ENCODE data around the gene XPC.
A peak's percentile ranks its signal among the peaks of the same experiment; 100 is the strongest.

Gene XPC

GRCh38 chr3:14147617-14148016 is 30.8 kb downstream of the XPC start:
- Histone ChIP-seq H2BK12ac (ENCODE audit: low read length in 2 of 2) (no peak overlapping the region), H3K4ac (ENCODE audit: low read depth in 1 of 2, low read length in 2 of 2) (no peak overlapping the region), H2BK5ac (ENCODE audit: low read depth, low read length, poor library complexity, severe bottlenecking) (no peak overlapping the region), H3K27ac (ENCODE audit: low read length, poor library complexity, severe bottlenecking) (no peak overlapping the region), H4K8ac (ENCODE audit: low read length) (no peak overlapping the region), H3K4me2 (ENCODE audit: low read length, poor library complexity, severe bottlenecking) (no peak overlapping the region), H4K91ac (ENCODE audit: low read length) (no peak overlapping the region), H3K14ac (ENCODE audit: low read length in 2 of 2) (no peak overlapping the region), H3K27me3 (ENCODE audit: control insufficient read depth in 1 of 2, insufficient read depth in 1 of 2, low read length in 2 of 2) (no peaks in the 10 kb centered on the region), H3K9me3 (ENCODE audit: control insufficient read depth, low read length) (no peaks in the 10 kb centered on the region), H2AK5ac (ENCODE audit: low read length, severe bottlenecking) (no peak overlapping the region), H2BK15ac (ENCODE audit: low read depth, poor library complexity, severe bottlenecking) (no peak overlapping the region), H3K4me1 (ENCODE audit: control insufficient read depth, insufficient read depth, low read depth, low read length) (peaks cover 28% of the 10 kb centered on the region), H2AFZ (ENCODE audit: low read depth, low read length) (no peak overlapping the region), H3K9ac (ENCODE audit: low read length) (no peak overlapping the region), H3K79me1 (replicated peaks; ENCODE audit: low read length, poor library complexity, severe bottlenecking) (peaks cover 21% of the 10 kb centered on the region), H3K36me3 (ENCODE audit: control insufficient read depth in 1 of 2, insufficient read depth in 2 of 2, low read depth in 1 of 2, low read length in 2 of 2) (peaks cover 62 to 70% of the 10 kb centered on the region in 2 experiments), H3K18ac (ENCODE audit: low read depth in 1 of 2, low read length in 2 of 2) (no peak overlapping the region), H2BK120ac (ENCODE audit: low read depth, low read length) (no peak overlapping the region), H3K23ac (ENCODE audit: low read length in 2 of 2) (no peak overlapping the region), H3K4me3 (ENCODE audit: insufficient read depth in 1 of 2, low read depth in 1 of 2, low read length in 2 of 2) (no peak overlapping the region)
- WGBS, result 92% methylated on average over 12 of the region's 12 CpGs
- no peak for DNase-seq

GRCh38 chr3:14147066-14147435 is 31.4 kb downstream of the XPC start:
- H2BK15ac ChIP-seq (ENCODE audit: low read depth, poor library complexity, severe bottlenecking), result no peak overlapping the region
- H2BK5ac ChIP-seq (ENCODE audit: low read depth, low read length, poor library complexity, severe bottlenecking), result no peak overlapping the region
- no peak overlapping the region for H2BK120ac ChIP-seq (ENCODE audit: low read depth, low read length)
- no peak overlapping the region for H3K4ac ChIP-seq (ENCODE audit: low read depth in 1 of 2, low read length in 2 of 2)
- H3K9me3 ChIP-seq (ENCODE audit: control insufficient read depth, low read length), result no peaks in the 10 kb centered on the region
- peaks cover 59 to 70% of the 10 kb centered on the region in 2 experiments for H3K36me3 ChIP-seq (ENCODE audit: control insufficient read depth in 1 of 2, insufficient read depth in 2 of 2, low read depth in 1 of 2, low read length in 2 of 2)
- H3K4me2 ChIP-seq (ENCODE audit: low read length, poor library complexity, severe bottlenecking), result no peak overlapping the region
- H2AFZ ChIP-seq (ENCODE audit: low read depth, low read length), result no peak overlapping the region
- DNase-seq, result no peak
- H2BK12ac ChIP-seq (ENCODE audit: low read length in 2 of 2), result no peak overlapping the region
- H3K27me3 ChIP-seq (ENCODE audit: control insufficient read depth in 1 of 2, insufficient read depth in 1 of 2, low read length in 2 of 2), result no peaks in the 10 kb centered on the region
- no peak overlapping the region for H3K9ac ChIP-seq (ENCODE audit: low read length)
- WGBS, result 100% methylated on average over 4 of the region's 5 CpGs
- H4K8ac ChIP-seq (ENCODE audit: low read length), result no peak overlapping the region
- H3K23ac ChIP-seq (ENCODE audit: low read length in 2 of 2), result no peak overlapping the region
- H3K27ac ChIP-seq (ENCODE audit: low read length, poor library complexity, severe bottlenecking), result no peak overlapping the region
- peaks cover 29% of the 10 kb centered on the region for H3K4me1 ChIP-seq (ENCODE audit: control insufficient read depth, insufficient read depth, low read depth, low read length)
- H3K4me3 ChIP-seq (ENCODE audit: insufficient read depth in 1 of 2, low read depth in 1 of 2, low read length in 2 of 2), result no peak overlapping the region
- no peak overlapping the region for H4K91ac ChIP-seq (ENCODE audit: low read length)
- H3K18ac ChIP-seq (ENCODE audit: low read depth in 1 of 2, low read length in 2 of 2), result no peak overlapping the region
- H3K14ac ChIP-seq (ENCODE audit: low read length in 2 of 2), result no peak overlapping the region
- H3K79me1 ChIP-seq (replicated peaks; ENCODE audit: low read length, poor library complexity, severe bottlenecking), result peaks cover 16% of the 10 kb centered on the region
- peak overlapping the region; percentile 37 for H2AK5ac ChIP-seq (ENCODE audit: low read length, severe bottlenecking)

- Histone ChIP-seq H3K4me1 (ENCODE audit: control insufficient read depth, insufficient read depth, low read depth, low read length) (peaks cover 31% of the 10 kb centered on the region), H3K27ac (ENCODE audit: low read length, poor library complexity, severe bottlenecking) (no peak overlapping the region), H4K91ac (ENCODE audit: low read length) (no peak overlapping the region), H2AFZ (ENCODE audit: low read depth, low read length) (no peak overlapping the region), H3K27me3 (ENCODE audit: control insufficient read depth in 1 of 2, insufficient read depth in 1 of 2, low read length in 2 of 2) (no peaks in the 10 kb centered on the region), H2BK15ac (ENCODE audit: low read depth, poor library complexity, severe bottlenecking) (no peak overlapping the region), H3K4ac (ENCODE audit: low read depth in 1 of 2, low read length in 2 of 2) (no peak overlapping the region), H3K9me3 (ENCODE audit: control insufficient read depth, low read length) (no peaks in the 10 kb centered on the region), H3K23ac (ENCODE audit: low read length in 2 of 2) (no peak overlapping the region), H2BK5ac (ENCODE audit: low read depth, low read length, poor library complexity, severe bottlenecking) (no peak overlapping the region), H2AK5ac (ENCODE audit: low read length, severe bottlenecking) (peak overlapping the region; percentile 37), H3K4me3 (ENCODE audit: insufficient read depth in 1 of 2, low read depth in 1 of 2, low read length in 2 of 2) (no peak overlapping the region), H3K14ac (ENCODE audit: low read length in 2 of 2) (no peak overlapping the region), H3K18ac (ENCODE audit: low read depth in 1 of 2, low read length in 2 of 2) (no peak overlapping the region), H2BK120ac (ENCODE audit: low read depth, low read length) (no peak overlapping the region), H2BK12ac (ENCODE audit: low read length in 2 of 2) (no peak overlapping the region), H3K4me2 (ENCODE audit: low read length, poor library complexity, severe bottlenecking) (no peak overlapping the region), H3K36me3 (ENCODE audit: control insufficient read depth in 1 of 2, insufficient read depth in 2 of 2, low read depth in 1 of 2, low read length in 2 of 2) (peaks cover 59 to 70% of the 10 kb centered on the region in 2 experiments), H3K79me1 (replicated peaks; ENCODE audit: low read length, poor library complexity, severe bottlenecking) (peaks cover 16% of the 10 kb centered on the region), H3K9ac (ENCODE audit: low read length) (peak overlapping the region; percentile 95), H4K8ac (ENCODE audit: low read length) (no peak overlapping the region)
- 94% methylated on average over 10 of the region's 10 CpGs for WGBS
- DNase-seq, result no peak
Measured at GRCh38 chr3:14146381-14147065, 31.9 kb downstream of the XPC start.

- Histone ChIP-seq H3K14ac (ENCODE audit: low read length in 2 of 2) (no peak overlapping the region), H4K91ac (ENCODE audit: low read length) (peak overlapping the region; percentile 77), H2AFZ (ENCODE audit: low read depth, low read length) (no peak overlapping the region), H3K4me3 (ENCODE audit: insufficient read depth in 1 of 2, low read depth in 1 of 2, low read length in 2 of 2) (peak overlapping the region in 1 of 2 experiments; percentile 12), H2BK120ac (ENCODE audit: low read depth, low read length) (peak overlapping the region; percentile 58), H3K9ac (ENCODE audit: low read length) (peak overlapping the region; percentile 95), H2AK5ac (ENCODE audit: low read length, severe bottlenecking) (peak overlapping the region; percentile 3), H2BK15ac (ENCODE audit: low read depth, poor library complexity, severe bottlenecking) (peak overlapping the region; percentile 26), H2BK5ac (ENCODE audit: low read depth, low read length, poor library complexity, severe bottlenecking) (no peak overlapping the region), H3K27ac (ENCODE audit: low read length, poor library complexity, severe bottlenecking) (peak overlapping the region; percentile 12), H2BK12ac (ENCODE audit: low read length in 2 of 2) (peak overlapping the region in 1 of 2 experiments; percentile 26), H3K27me3 (ENCODE audit: control insufficient read depth in 1 of 2, insufficient read depth in 1 of 2, low read length in 2 of 2) (no peaks in the 10 kb centered on the region), H3K9me3 (ENCODE audit: control insufficient read depth, low read length) (no peaks in the 10 kb centered on the region), H3K4me1 (ENCODE audit: control insufficient read depth, insufficient read depth, low read depth, low read length) (peaks cover 31% of the 10 kb centered on the region), H3K4me2 (ENCODE audit: low read length, poor library complexity, severe bottlenecking) (no peak overlapping the region), H3K18ac (ENCODE audit: low read depth in 1 of 2, low read length in 2 of 2) (peak overlapping the region; percentile 50 to 56), H3K36me3 (ENCODE audit: control insufficient read depth in 1 of 2, insufficient read depth in 2 of 2, low read depth in 1 of 2, low read length in 2 of 2) (peaks cover 58 to 70% of the 10 kb centered on the region in 2 experiments), H4K8ac (ENCODE audit: low read length) (peak overlapping the region; percentile 45), H3K4ac (ENCODE audit: low read depth in 1 of 2, low read length in 2 of 2) (no peak overlapping the region), H3K23ac (ENCODE audit: low read length in 2 of 2) (no peak overlapping the region), H3K79me1 (replicated peaks; ENCODE audit: low read length, poor library complexity, severe bottlenecking) (peaks cover 15% of the 10 kb centered on the region)
- no peak for DNase-seq
- WGBS, result 84% methylated on average over 10 of the region's 10 CpGs
Measured at GRCh38 chr3:14145670-14146380, 32.6 kb downstream of the XPC start.
